Measurements from ENCODE around the gene IGFL1. TPM values are rescaled to one million over a fixed set of nuclear protein-coding genes. Genes with fewer than 3 reads are reported as not detected.
"Not testable (repeated sequence)": the region's sequence is repeated elsewhere in the genome, so short reads cannot be mapped to it uniquely, and the experiment has no call there.

Gene IGFL1
- total RNA-seq, 1 experiment from 2014 or later, result not detected

- POLR2A ChIA-PET (ENCODE audit: low non-redundant PET), result no interaction called here
- H3K4me1 ChIP-seq (ENCODE audit: insufficient read depth, low read length, poor library complexity, severe bottlenecking), result no peaks in the 10 kb centered on the region
- BruUV-seq (replicated peaks), result no TSS peak
- CTCF ChIA-PET, result no interaction called here
- TF ChIP-seq EZH2 (IDR thresholded peaks at IDR 0.05; ENCODE audit: borderline replicate concordance, low read depth, low read length, poor library complexity, severe bottlenecking) (no peak), CTCF (conservative IDR thresholded peaks at IDR 0.05; ENCODE audit: low read depth, low read length) (no peak)
- intact Hi-C loops (cut with micrococcal nuclease; ENCODE audit: unreplicated experiment), result no loop called here
- H3K27me3 ChIP-seq (replicated peaks; ENCODE audit: insufficient read depth, low read depth, low read length, poor library complexity), result no peaks in the 10 kb centered on the region
- H3K4me3 ChIP-seq (ENCODE audit: low read depth, low read length, poor library complexity, severe bottlenecking), result no peak overlapping the region
- H3K36me3 ChIP-seq (ENCODE audit: insufficient read depth, low read length, poor library complexity, severe bottlenecking), result no peaks in the 10 kb centered on the region
- H3K27ac ChIP-seq (ENCODE audit: low read depth, low read length, poor library complexity, severe bottlenecking), result no peak overlapping the region
- DNase-seq (ENCODE audit: low spot score), result no peak
- H3K9me3 ChIP-seq (ENCODE audit: low read depth, low read length, poor library complexity, severe bottlenecking), result no peaks in the 10 kb centered on the region
Measured at GRCh38 chr19:46211201-46211881, 18.2 kb upstream of the IGFL1 start.

- CTCF ChIA-PET; BruUV-seq (replicated peaks); H3K9me3 ChIP-seq (ENCODE audit: low read depth, low read length, poor library complexity, severe bottlenecking); H3K27me3 ChIP-seq (replicated peaks; ENCODE audit: insufficient read depth, low read depth, low read length, poor library complexity); H3K36me3 ChIP-seq (ENCODE audit: insufficient read depth, low read length, poor library complexity, severe bottlenecking); H3K27ac ChIP-seq (ENCODE audit: low read depth, low read length, poor library complexity, severe bottlenecking); intact Hi-C loops (cut with micrococcal nuclease; ENCODE audit: unreplicated experiment); H3K4me1 ChIP-seq (ENCODE audit: insufficient read depth, low read length, poor library complexity, severe bottlenecking); POLR2A ChIA-PET (ENCODE audit: low non-redundant PET); DNase-seq (ENCODE audit: low spot score); H3K4me3 ChIP-seq (ENCODE audit: low read depth, low read length, poor library complexity, severe bottlenecking): not testable (repeated sequence)
Measured at GRCh38 chr19:46212592-46212991, 16.9 kb upstream of the IGFL1 start.

GRCh38 chr19:46213156-46213555 is 16.4 kb upstream of the IGFL1 start:
- DNase-seq (ENCODE audit: low spot score), result no peak
- no TSS peak for BruUV-seq (replicated peaks)
- ChIA-PET CTCF (no interaction called here), POLR2A (ENCODE audit: low non-redundant PET) (no interaction called here)
- Histone ChIP-seq H3K27me3 (replicated peaks; ENCODE audit: insufficient read depth, low read depth, low read length, poor library complexity) (no peaks in the 10 kb centered on the region), H3K4me1 (ENCODE audit: insufficient read depth, low read length, poor library complexity, severe bottlenecking) (no peaks in the 10 kb centered on the region), H3K36me3 (ENCODE audit: insufficient read depth, low read length, poor library complexity, severe bottlenecking) (no peaks in the 10 kb centered on the region), H3K27ac (ENCODE audit: low read depth, low read length, poor library complexity, severe bottlenecking) (no peak overlapping the region), H3K9me3 (ENCODE audit: low read depth, low read length, poor library complexity, severe bottlenecking) (no peaks in the 10 kb centered on the region), H3K4me3 (ENCODE audit: low read depth, low read length, poor library complexity, severe bottlenecking) (no peak overlapping the region)
- TF ChIP-seq CTCF (conservative IDR thresholded peaks at IDR 0.05; ENCODE audit: low read depth, low read length) (no peak), EZH2 (IDR thresholded peaks at IDR 0.05; ENCODE audit: borderline replicate concordance, low read depth, low read length, poor library complexity, severe bottlenecking) (no peak)
- intact Hi-C loops (cut with micrococcal nuclease; ENCODE audit: unreplicated experiment), result no loop called here

- intact Hi-C loops (cut with micrococcal nuclease; ENCODE audit: unreplicated experiment), result no loop called here
- POLR2A ChIA-PET (ENCODE audit: low non-redundant PET), result no interaction called here
- Histone ChIP-seq H3K27me3 (replicated peaks; ENCODE audit: insufficient read depth, low read depth, low read length, poor library complexity) (no peaks in the 10 kb centered on the region), H3K27ac (ENCODE audit: low read depth, low read length, poor library complexity, severe bottlenecking) (no peak overlapping the region), H3K4me1 (ENCODE audit: insufficient read depth, low read length, poor library complexity, severe bottlenecking) (no peaks in the 10 kb centered on the region), H3K4me3 (ENCODE audit: low read depth, low read length, poor library complexity, severe bottlenecking) (no peak overlapping the region), H3K9me3 (ENCODE audit: low read depth, low read length, poor library complexity, severe bottlenecking) (no peaks in the 10 kb centered on the region), H3K36me3 (ENCODE audit: insufficient read depth, low read length, poor library complexity, severe bottlenecking) (no peaks in the 10 kb centered on the region)
- no peak for DNase-seq (ENCODE audit: low spot score)
- TF ChIP-seq EZH2 (IDR thresholded peaks at IDR 0.05; ENCODE audit: borderline replicate concordance, low read depth, low read length, poor library complexity, severe bottlenecking), result no peak
- no peak for TF ChIP-seq CTCF (conservative IDR thresholded peaks at IDR 0.05; ENCODE audit: low read depth, low read length)
- BruUV-seq (replicated peaks), result no TSS peak
- CTCF ChIA-PET, result no interaction called here
Measured at GRCh38 chr19:46213806-46214205, 15.7 kb upstream of the IGFL1 start.
